HEK293 (cell line): ENCODE measurements around the gene SULT1A2.
A peak's percentile ranks its signal among the peaks of the same experiment; 100 is the strongest.
"Not testable (repeated sequence)": the region's sequence is repeated elsewhere in the genome, so short reads cannot be mapped to it uniquely, and the experiment has no call there.

Source experiments
- CTCF ChIA-PET: fragments of 350-600 bp; formaldehyde crosslinking; extraction: SDS; loops from one replicate; lab custom pipeline; 2021; ENCODE audit warnings: antibody characterized with exemption; lab: Yijun Ruan, JAX
- POLR2A ChIA-PET: fragments of 300-600 bp; formaldehyde crosslinking; extraction: SDS; loops from one replicate; lab custom pipeline; 2020; ENCODE audit warnings: antibody characterized with exemption, inconsistent platforms; lab: Yijun Ruan, JAX
- H3K27ac ChIP-seq: fragments of 200-500 bp; sonication (Bioruptor generic); 2 replicates; pipeline ENCODE4 v1.5.1; 2014; ENCODE audit warnings: low read depth, low read length, control low read depth, inconsistent platforms; ENCODE audit errors: extremely low read depth
- H3K36me3 ChIP-seq, 2 experiments: fragments of 200-500 bp in 1 of 2; sonication (Bioruptor generic) in 1 of 2; 1 replicate in 1 of 2; 2 replicates in 1 of 2; pipeline ENCODE4 v1.5.1; 2014 to 2017; ENCODE audit warnings: inconsistent platforms in 2 of 2, low read length in 2 of 2; ENCODE audit not compliant: control insufficient read depth in 2 of 2, insufficient read depth in 1 of 2
- H3K4me1 ChIP-seq: fragments of 200-500 bp; sonication (Bioruptor generic); 2 replicates; pipeline ENCODE4 v1.5.1; 2014; ENCODE audit warnings: mild to moderate bottlenecking, low read length, inconsistent platforms; ENCODE audit not compliant: control insufficient read depth, insufficient read depth
- H3K4me3 ChIP-seq: 2 replicates; pipeline ENCODE4 v1.5.1; 2011; ENCODE audit warnings: low read depth, mild to moderate bottlenecking, control low read depth, low read length, moderate library complexity
- H3K9me3 ChIP-seq: fragments of 200-500 bp; sonication (Bioruptor generic); 2 replicates; pipeline ENCODE4 v1.5.1; 2014; ENCODE audit warnings: low read depth, low read length, inconsistent platforms; ENCODE audit not compliant: control insufficient read depth, insufficient read depth
- HOXD13 ChIP-seq: sonication (generic); formaldehyde crosslinking; IDR thresholded peaks from 2 replicates; pipeline ENCODE4 v1.8.0; 2022; ENCODE audit warnings: missing genetic modification reagents, borderline replicate concordance
- IKZF3 ChIP-seq: fragments of 450-650 bp; IDR thresholded peaks from 2 replicates; pipeline ENCODE4 v1.5.0; 2018; ENCODE audit warnings: missing biosample characterization, mild to moderate bottlenecking, missing genetic modification characterization, moderate library complexity
- KLF1 ChIP-seq: fragments of 450-650 bp; formaldehyde crosslinking; IDR thresholded peaks from 2 replicates; pipeline ENCODE4 v1.5.1; 2016; ENCODE audit warnings: missing biosample characterization, missing genetic modification characterization
- YY2 ChIP-seq: fragments of 450-650 bp; formaldehyde crosslinking; IDR thresholded peaks from 2 replicates; pipeline ENCODE4 v1.5.1; 2016; ENCODE audit warnings: missing biosample characterization, missing genetic modification characterization
- ZBTB48 ChIP-seq: fragments of 450-650 bp; formaldehyde crosslinking; IDR thresholded peaks from 2 replicates; pipeline ENCODE4 v1.5.1; 2016; ENCODE audit warnings: missing biosample characterization, missing genetic modification characterization
- ZNF404 ChIP-seq: fragments of 450-650 bp; formaldehyde crosslinking; IDR thresholded peaks from 2 replicates; pipeline ENCODE4 v1.5.1; 2017; ENCODE audit warnings: missing biosample characterization, missing genetic modification characterization
- ZNF48 ChIP-seq: fragments of 450-650 bp; formaldehyde crosslinking; IDR thresholded peaks from 2 replicates; pipeline ENCODE4 v1.5.1; 2016; ENCODE audit warnings: missing biosample characterization, missing genetic modification characterization
- ZNF670 ChIP-seq: fragments of 450-650 bp; formaldehyde crosslinking; IDR thresholded peaks from 2 replicates; pipeline ENCODE4 v1.5.1; 2016; ENCODE audit warnings: missing biosample characterization, missing genetic modification characterization, low read depth
- ZNF707 ChIP-seq: fragments of 450-650 bp; formaldehyde crosslinking; IDR thresholded peaks from 2 replicates; pipeline ENCODE4 v1.5.1; 2016; ENCODE audit warnings: missing biosample characterization, missing genetic modification characterization
- ZNF777 ChIP-seq: fragments of 450-650 bp; formaldehyde crosslinking; IDR thresholded peaks from 2 replicates; pipeline ENCODE4 v1.5.1; 2017; ENCODE audit warnings: missing biosample characterization, missing genetic modification characterization, borderline replicate concordance
- TF ChIP-seq, protein P1 (sequence below): fragments of 450-650 bp; formaldehyde crosslinking; IDR thresholded peaks from 2 replicates; pipeline ENCODE4 v1.5.1; 2017; ENCODE audit warnings: missing biosample characterization, missing genetic modification characterization
- TF ChIP-seq, protein P2 (sequence below): fragments of 450-650 bp; formaldehyde crosslinking; IDR thresholded peaks from 2 replicates; pipeline ENCODE4 v1.5.1; 2016; ENCODE audit warnings: missing biosample characterization, missing genetic modification characterization
- TF ChIP-seq, protein P3 (sequence below): fragments of 450-650 bp; formaldehyde crosslinking; conservative IDR thresholded peaks from 2 replicates; pipeline ENCODE4 v1.5.1; 2016; ENCODE audit warnings: low read depth, missing biosample characterization, missing genetic modification characterization

SULT1A2 gene

DNA sequence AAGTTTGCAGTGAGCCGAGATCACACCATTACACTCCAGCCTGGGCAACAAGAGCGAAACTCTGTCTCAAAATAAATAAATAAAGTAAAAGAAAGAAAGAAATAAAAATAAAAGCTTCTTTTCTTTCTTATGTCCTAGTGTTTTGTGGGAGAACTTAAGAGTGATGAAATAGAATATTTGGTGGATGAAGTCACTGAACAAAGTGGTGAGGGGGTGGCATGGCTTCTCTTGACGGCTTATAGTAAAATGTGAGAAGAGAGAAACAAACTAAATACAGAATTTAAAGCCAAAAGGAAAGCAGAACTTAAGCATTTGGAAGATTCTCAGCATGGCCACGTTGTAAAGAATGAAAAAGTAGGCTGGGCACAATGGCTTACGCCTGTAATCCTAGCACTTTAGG, 27.8 kb downstream of the SULT1A2 start:
- Histone ChIP-seq H3K36me3 (peaks cover 0 to 2% of the 10 kb centered on the region in 2 experiments; a peak in 1 of 3 replicates), H3K4me3 (no peak overlapping the region), H3K27ac (no peak overlapping the region), H3K9me3 (no peaks in the 10 kb centered on the region), H3K4me1 (no peaks in the 10 kb centered on the region)
- CTCF ChIA-PET, result no interaction called here
- TF ChIP-seq ZBTB48 (tag by site-specific recombination), result no peak
- TF ChIP-seq ZNF48 (tag by site-specific recombination), result no peak
- TF ChIP-seq, protein P1, sequence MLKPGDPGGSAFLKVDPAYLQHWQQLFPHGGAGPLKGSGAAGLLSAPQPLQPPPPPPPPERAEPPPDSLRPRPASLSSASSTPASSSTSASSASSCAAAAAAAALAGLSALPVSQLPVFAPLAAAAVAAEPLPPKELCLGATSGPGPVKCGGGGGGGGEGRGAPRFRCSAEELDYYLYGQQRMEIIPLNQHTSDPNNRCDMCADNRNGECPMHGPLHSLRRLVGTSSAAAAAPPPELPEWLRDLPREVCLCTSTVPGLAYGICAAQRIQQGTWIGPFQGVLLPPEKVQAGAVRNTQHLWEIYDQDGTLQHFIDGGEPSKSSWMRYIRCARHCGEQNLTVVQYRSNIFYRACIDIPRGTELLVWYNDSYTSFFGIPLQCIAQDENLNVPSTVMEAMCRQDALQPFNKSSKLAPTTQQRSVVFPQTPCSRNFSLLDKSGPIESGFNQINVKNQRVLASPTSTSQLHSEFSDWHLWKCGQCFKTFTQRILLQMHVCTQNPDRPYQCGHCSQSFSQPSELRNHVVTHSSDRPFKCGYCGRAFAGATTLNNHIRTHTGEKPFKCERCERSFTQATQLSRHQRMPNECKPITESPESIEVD, result no peak
- POLR2A ChIA-PET, result no interaction called here

DNA sequence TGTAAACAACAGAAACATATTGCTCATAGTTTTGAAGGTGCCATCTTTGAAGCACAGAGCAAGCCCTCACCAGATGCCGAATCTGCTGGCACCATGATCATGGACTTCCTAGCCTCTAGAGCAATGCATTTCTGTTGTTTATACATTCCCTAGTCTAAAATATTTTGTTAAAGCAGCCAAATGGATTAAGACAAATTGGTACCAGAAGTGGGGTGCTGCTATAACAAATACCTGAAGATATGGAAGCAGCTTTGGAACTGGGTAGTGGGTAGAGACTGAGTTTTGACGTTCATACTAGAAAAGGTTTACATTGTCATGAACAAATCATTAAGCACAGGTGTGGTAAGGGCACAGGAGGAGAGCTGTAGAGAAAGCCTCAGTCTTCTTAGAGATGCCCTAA, 29.6 kb downstream of the SULT1A2 start:
- Histone ChIP-seq H3K27ac (no peak overlapping the region), H3K4me3 (no peak overlapping the region), H3K36me3 (peaks cover 0 to 2% of the 10 kb centered on the region in 2 experiments; a peak in 1 of 3 replicates), H3K9me3 (no peaks in the 10 kb centered on the region), H3K4me1 (no peaks in the 10 kb centered on the region)
- ChIA-PET CTCF (no interaction called here), POLR2A (no interaction called here)
- no peak for TF ChIP-seq KLF1
- peak; percentile 98 for TF ChIP-seq ZNF707 (tag by site-specific recombination)

DNA sequence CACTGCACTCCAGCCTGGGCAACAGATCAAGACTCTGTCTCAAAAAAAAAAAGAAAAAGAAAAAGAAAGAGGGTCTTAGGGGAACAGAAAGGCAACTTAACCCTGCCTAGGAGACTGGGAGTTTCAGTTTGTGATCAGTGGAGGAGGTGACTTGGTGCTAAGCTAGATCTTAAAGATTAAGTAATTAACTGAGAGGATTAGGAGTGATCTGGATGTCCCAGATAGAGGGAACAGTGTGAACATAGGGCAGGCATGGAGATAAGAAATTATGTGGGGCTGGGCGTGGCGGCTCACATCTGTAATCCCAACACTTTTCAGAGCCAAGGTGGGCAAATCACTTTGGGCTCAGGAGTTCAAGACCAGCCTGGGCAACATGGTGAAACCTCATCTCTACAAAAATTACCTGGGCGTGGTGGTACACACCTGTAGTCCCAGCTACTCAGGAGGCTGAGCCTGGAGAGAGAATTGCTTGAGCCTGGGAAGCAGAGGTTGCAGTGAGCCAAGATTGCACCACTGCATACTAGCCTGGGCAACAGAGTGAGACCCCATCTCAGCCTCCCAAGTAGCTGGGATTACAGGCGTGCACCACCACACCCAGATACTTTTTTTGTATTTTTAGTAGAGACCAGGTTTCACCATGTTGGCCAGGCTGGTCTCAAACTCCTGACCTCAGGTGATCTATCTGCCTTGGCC, 30.5 kb downstream of the SULT1A2 start:
- CTCF ChIA-PET, result interaction anchor here (0.6 kb wide), 1 partner anchor 12 kb away, joined by 3 read pairs; no protein-coding TSS in a partner anchor
- H3K9me3 ChIP-seq, H3K4me3 ChIP-seq, POLR2A ChIA-PET, H3K36me3 ChIP-seq, H3K4me1 ChIP-seq, H3K27ac ChIP-seq: not testable (repeated sequence)

DNA sequence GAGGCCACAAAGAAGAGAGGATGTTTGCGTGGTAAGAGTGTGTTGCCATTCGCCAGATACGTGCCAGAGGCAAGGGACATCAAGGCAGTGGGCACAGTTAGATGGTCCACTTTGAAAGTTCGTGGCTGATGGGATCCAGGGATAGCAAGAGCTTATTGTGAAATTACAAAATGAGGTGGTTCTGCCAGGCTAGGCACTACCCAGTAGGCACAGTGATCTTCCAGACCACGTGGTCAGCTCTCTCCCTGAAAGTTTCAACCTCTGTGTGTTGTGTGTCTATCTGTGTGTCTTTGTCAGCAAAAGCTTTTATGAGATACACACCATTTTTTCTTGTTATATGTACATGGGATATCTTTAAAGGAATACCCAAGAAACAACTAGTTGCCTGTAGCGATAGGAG, 33.6 kb downstream of the SULT1A2 start:
- TF ChIP-seq, protein P2, sequence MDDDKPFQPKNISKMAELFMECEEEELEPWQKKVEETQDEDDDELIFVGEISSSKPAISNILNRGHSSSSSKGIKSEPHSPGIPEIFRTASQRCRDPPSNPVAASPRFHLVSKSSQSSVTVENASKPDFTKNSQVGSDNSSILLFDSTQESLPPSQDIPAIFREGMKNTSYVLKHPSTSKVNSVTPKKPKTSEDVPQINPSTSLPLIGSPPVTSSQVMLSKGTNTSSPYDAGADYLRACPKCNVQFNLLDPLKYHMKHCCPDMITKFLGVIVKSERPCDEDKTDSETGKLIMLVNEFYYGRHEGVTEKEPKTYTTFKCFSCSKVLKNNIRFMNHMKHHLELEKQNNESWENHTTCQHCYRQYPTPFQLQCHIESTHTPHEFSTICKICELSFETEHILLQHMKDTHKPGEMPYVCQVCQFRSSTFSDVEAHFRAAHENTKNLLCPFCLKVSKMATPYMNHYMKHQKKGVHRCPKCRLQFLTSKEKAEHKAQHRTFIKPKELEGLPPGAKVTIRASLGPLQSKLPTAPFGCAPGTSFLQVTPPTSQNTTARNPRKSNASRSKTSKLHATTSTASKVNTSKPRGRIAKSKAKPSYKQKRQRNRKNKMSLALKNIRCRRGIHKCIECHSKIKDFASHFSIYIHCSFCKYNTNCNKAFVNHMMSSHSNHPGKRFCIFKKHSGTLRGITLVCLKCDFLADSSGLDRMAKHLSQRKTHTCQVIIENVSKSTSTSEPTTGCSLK (tag by site-specific recombination), result no peak
- no peak for TF ChIP-seq ZNF670 (tag by site-specific recombination)
- no peak for TF ChIP-seq YY2 (tag by site-specific recombination)
- TF ChIP-seq, protein P3, sequence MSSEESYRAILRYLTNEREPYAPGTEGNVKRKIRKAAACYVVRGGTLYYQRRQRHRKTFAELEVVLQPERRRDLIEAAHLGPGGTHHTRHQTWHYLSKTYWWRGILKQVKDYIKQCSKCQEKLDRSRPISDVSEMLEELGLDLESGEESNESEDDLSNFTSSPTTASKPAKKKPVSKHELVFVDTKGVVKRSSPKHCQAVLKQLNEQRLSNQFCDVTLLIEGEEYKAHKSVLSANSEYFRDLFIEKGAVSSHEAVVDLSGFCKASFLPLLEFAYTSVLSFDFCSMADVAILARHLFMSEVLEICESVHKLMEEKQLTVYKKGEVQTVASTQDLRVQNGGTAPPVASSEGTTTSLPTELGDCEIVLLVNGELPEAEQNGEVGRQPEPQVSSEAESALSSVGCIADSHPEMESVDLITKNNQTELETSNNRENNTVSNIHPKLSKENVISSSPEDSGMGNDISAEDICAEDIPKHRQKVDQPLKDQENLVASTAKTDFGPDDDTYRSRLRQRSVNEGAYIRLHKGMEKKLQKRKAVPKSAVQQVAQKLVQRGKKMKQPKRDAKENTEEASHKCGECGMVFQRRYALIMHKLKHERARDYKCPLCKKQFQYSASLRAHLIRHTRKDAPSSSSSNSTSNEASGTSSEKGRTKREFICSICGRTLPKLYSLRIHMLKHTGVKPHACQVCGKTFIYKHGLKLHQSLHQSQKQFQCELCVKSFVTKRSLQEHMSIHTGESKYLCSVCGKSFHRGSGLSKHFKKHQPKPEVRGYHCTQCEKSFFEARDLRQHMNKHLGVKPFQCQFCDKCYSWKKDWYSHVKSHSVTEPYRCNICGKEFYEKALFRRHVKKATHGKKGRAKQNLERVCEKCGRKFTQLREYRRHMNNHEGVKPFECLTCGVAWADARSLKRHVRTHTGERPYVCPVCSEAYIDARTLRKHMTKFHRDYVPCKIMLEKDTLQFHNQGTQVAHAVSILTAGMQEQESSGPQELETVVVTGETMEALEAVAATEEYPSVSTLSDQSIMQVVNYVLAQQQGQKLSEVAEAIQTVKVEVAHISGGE, result no peak
- no peak for TF ChIP-seq ZNF404 (tag by site-specific recombination)
- TF ChIP-seq ZNF777 (tag by site-specific recombination), result no peak
- no peak for TF ChIP-seq HOXD13 (CRISPR knock-in tag)
- no peak for TF ChIP-seq IKZF3 (tag by site-specific recombination)
- Histone ChIP-seq H3K36me3 (peaks cover 0 to 6% of the 10 kb centered on the region in 2 experiments; a peak in 2 of 3 replicates), H3K9me3 (no peaks in the 10 kb centered on the region), H3K27ac (no peak overlapping the region), H3K4me1 (no peaks in the 10 kb centered on the region), H3K4me3 (no peak overlapping the region)
- CTCF ChIA-PET, result no interaction called here
- POLR2A ChIA-PET, result no interaction called here
